Skeletal muscle satellite cell (primary cell): ENCODE measurements around the gene RANBP17.
"Not testable (repeated sequence)": the region's sequence is repeated elsewhere in the genome, so short reads cannot be mapped to it uniquely, and the experiment has no call there.

ENCODE experiments used
- H3K27me3 ChIP-seq: 2 replicates; pipeline ENCODE4 v1.7.0; 2013; ENCODE audit warnings: low read length; ENCODE audit not compliant: control insufficient read depth, insufficient read depth
- H3K36me3 ChIP-seq: 2 replicates; pipeline ENCODE4 v1.7.0; 2013; ENCODE audit warnings: mild to moderate bottlenecking, control low read depth, low read length; ENCODE audit not compliant: insufficient read depth
- H3K4me1 ChIP-seq: 2 replicates; pipeline ENCODE4 v1.7.0; 2013; ENCODE audit warnings: low read length; ENCODE audit not compliant: control insufficient read depth, insufficient read depth
- H3K4me2 ChIP-seq: 2 replicates; pipeline ENCODE4 v1.7.0; 2013; ENCODE audit warnings: mild to moderate bottlenecking, low read length
- H3K4me3 ChIP-seq: 2 replicates; pipeline ENCODE4 v1.7.0; 2013; ENCODE audit warnings: low read length
- H3K9ac ChIP-seq: 2 replicates; pipeline ENCODE4 v1.7.0; 2013; ENCODE audit warnings: mild to moderate bottlenecking, low read depth, low read length, moderate library complexity
- H3K9me3 ChIP-seq: replicated peaks from 2 replicates; pipeline ENCODE4 v1.7.0; 2013; ENCODE audit warnings: mild to moderate bottlenecking, control low read depth, low read length

RANBP17 gene

GRCh38 chr5:170870390-170870789 lies 8.6 kb downstream of the RANBP17 start:
- not testable (repeated sequence) for H3K4me2 ChIP-seq, H3K9ac ChIP-seq, H3K4me1 ChIP-seq, H3K4me3 ChIP-seq, H3K27me3 ChIP-seq, H3K36me3 ChIP-seq, H3K9me3 ChIP-seq

- no peak overlapping the region for H3K9ac ChIP-seq
- no peak overlapping the region for H3K4me2 ChIP-seq
- no peaks in the 10 kb centered on the region for H3K4me1 ChIP-seq
- H3K36me3 ChIP-seq, result no peaks in the 10 kb centered on the region
- H3K27me3 ChIP-seq, result no peaks in the 10 kb centered on the region
- H3K9me3 ChIP-seq, result no peaks in the 10 kb centered on the region
- no peak overlapping the region for H3K4me3 ChIP-seq
These were observed 12.2 kb downstream of the RANBP17 start for GRCh38 chr5:170874017-170874416.

DNA sequence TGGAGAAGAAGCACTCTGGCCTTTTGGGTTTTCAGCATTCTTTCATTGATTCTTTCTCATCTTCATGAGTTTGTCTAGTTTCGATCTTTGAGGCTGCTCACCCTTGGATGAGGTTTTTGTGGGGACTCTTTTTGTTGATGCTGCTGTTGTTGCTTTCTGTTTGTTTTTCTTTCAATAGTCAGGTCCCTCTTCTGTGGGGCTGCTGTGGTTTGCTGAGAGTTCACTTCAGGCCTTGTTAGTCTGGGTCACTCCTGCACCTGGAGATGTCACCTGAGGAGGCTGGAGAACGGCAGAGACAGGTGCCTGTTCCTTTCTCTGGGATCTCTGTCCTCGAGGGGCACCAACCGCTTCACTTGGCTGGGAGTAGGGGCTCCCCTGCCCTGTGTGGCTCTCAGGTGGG lies 14.0 kb downstream of the RANBP17 start:
- Histone ChIP-seq H3K9ac (no peak overlapping the region), H3K27me3 (no peaks in the 10 kb centered on the region), H3K4me3 (no peak overlapping the region), H3K36me3 (no peaks in the 10 kb centered on the region), H3K9me3 (no peaks in the 10 kb centered on the region), H3K4me1 (no peaks in the 10 kb centered on the region), H3K4me2 (no peak overlapping the region)

GRCh38 chr5:170880084-170880483 lies 18.3 kb downstream of the RANBP17 start:
- no peaks in the 10 kb centered on the region for H3K9me3 ChIP-seq
- H3K4me2 ChIP-seq, result no peak overlapping the region
- no peak overlapping the region for H3K4me3 ChIP-seq
- H3K36me3 ChIP-seq, result no peaks in the 10 kb centered on the region
- H3K4me1 ChIP-seq, result no peaks in the 10 kb centered on the region
- H3K27me3 ChIP-seq, result no peaks in the 10 kb centered on the region
- no peak overlapping the region for H3K9ac ChIP-seq

- Histone ChIP-seq H3K36me3 (no peaks in the 10 kb centered on the region), H3K4me3 (no peak overlapping the region), H3K9ac (no peak overlapping the region), H3K4me1 (no peaks in the 10 kb centered on the region), H3K9me3 (no peaks in the 10 kb centered on the region), H3K27me3 (no peaks in the 10 kb centered on the region), H3K4me2 (no peak overlapping the region)
These were observed 20.5 kb downstream of the RANBP17 start for GRCh38 chr5:170882345-170882744.

GRCh38 chr5:170885256-170885655 lies 23.4 kb downstream of the RANBP17 start:
- Histone ChIP-seq H3K4me1 (peaks cover 8% of the 10 kb centered on the region), H3K4me2 (no peak overlapping the region), H3K36me3 (no peaks in the 10 kb centered on the region), H3K27me3 (no peaks in the 10 kb centered on the region), H3K4me3 (no peak overlapping the region), H3K9me3 (no peaks in the 10 kb centered on the region), H3K9ac (no peak overlapping the region)

DNA sequence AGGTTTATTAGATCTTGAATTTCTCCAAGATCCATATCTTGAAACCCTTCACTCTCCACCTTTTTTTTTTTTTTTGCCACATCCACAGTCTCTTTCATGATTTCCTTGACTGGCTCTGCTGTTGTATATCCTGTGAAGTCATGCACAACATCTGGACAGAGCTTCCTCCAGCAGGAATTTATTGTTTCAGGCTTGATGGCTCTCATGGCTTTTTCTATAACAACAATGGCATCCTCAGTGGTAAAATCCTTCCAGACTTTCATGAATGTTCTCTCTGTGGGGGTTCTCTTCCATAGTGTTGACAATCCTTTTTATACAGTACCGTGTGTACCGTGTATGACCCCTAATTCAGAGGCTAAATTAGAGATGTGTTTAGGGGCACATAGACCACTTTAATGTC lies 24.0 kb downstream of the RANBP17 start:
- H3K4me2 ChIP-seq, result no peak overlapping the region
- no peaks in the 10 kb centered on the region for H3K9me3 ChIP-seq
- H3K9ac ChIP-seq, result no peak overlapping the region
- H3K27me3 ChIP-seq, result no peaks in the 10 kb centered on the region
- no peaks in the 10 kb centered on the region for H3K36me3 ChIP-seq
- H3K4me3 ChIP-seq, result no peak overlapping the region
- H3K4me1 ChIP-seq, result peaks cover 12% of the 10 kb centered on the region

DNA sequence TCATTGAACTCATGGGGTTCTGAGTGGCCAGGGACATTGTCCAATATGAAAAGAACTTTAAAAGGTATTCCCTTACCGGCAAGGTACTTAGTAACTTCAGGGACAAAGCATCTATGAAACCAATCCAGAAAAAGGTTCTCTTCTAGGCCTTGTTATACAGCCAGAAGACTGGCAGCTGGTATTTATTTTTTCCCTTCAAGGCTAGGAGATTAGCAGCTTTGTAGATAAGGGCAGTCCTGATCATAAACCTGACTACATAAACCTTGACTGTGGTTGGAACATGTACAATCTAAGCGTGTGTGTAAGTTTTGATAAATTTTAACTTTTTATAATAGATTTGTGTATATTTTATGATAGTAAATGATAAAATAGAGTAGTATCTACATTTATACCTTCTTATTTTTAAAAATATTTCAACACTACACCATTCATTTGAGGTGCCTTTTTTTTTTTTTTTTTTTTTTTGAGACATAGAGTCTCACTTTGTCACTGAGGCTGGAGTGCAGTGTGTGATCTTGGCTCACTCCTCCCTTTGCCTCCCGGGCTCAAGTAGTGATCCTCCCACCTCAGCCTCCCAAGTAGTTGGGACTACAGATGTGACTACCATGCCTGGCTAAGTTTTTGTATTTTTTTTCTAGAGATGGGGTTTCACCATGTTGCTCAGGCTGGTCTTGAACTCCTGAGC lies 24.5 kb downstream of the RANBP17 start:
- no peaks in the 10 kb centered on the region for H3K9me3 ChIP-seq
- H3K9ac ChIP-seq, result no peak overlapping the region

GRCh38 chr5:170892196-170892595 lies 30.4 kb downstream of the RANBP17 start:
- no peaks in the 10 kb centered on the region for H3K36me3 ChIP-seq
- peak overlapping the region; percentile 35 for H3K4me2 ChIP-seq
- H3K27me3 ChIP-seq, result no peaks in the 10 kb centered on the region
- H3K9ac ChIP-seq, result no peak overlapping the region
- H3K4me1 ChIP-seq, result peaks cover 18% of the 10 kb centered on the region
- H3K4me3 ChIP-seq, result no peak overlapping the region
- no peaks in the 10 kb centered on the region for H3K9me3 ChIP-seq

More for the DNA sequence above, 24.5 kb downstream of the RANBP17 start:
- H3K4me1 ChIP-seq, result peaks cover 13% of the 10 kb centered on the region
- no peaks in the 10 kb centered on the region for H3K27me3 ChIP-seq
- no peak overlapping the region for H3K4me3 ChIP-seq
- no peaks in the 10 kb centered on the region for H3K36me3 ChIP-seq
- no peak overlapping the region for H3K4me2 ChIP-seq

DNA sequence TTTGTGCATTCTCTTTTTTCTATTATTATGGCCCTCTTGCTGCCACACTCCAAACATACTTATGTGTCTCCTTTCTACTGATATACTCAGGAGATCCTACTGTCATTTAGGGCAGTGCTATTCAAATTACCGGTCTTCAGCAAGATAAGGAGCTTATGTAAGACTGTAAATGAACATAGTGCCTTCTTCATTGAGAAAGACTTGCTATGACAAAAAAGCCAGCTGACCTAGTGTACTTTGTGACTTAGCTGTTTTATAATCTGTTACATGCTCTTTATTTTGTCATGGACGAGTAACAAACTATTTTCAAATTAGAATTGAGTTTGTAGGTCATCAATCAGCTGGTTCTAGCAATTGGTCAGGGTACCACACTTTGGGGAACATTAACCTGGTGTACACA lies 32.8 kb downstream of the RANBP17 start:
- Histone ChIP-seq H3K9me3 (no peaks in the 10 kb centered on the region), H3K36me3 (no peaks in the 10 kb centered on the region), H3K4me1 (peaks cover 16% of the 10 kb centered on the region), H3K27me3 (no peaks in the 10 kb centered on the region), H3K9ac (no peak overlapping the region), H3K4me2 (no peak overlapping the region), H3K4me3 (no peak overlapping the region)

- no peak overlapping the region for H3K9ac ChIP-seq
- H3K4me1 ChIP-seq, result peaks cover 6% of the 10 kb centered on the region
- H3K27me3 ChIP-seq, result no peaks in the 10 kb centered on the region
These were observed 35.0 kb downstream of the RANBP17 start for GRCh38 chr5:170896779-170897178.

DNA sequence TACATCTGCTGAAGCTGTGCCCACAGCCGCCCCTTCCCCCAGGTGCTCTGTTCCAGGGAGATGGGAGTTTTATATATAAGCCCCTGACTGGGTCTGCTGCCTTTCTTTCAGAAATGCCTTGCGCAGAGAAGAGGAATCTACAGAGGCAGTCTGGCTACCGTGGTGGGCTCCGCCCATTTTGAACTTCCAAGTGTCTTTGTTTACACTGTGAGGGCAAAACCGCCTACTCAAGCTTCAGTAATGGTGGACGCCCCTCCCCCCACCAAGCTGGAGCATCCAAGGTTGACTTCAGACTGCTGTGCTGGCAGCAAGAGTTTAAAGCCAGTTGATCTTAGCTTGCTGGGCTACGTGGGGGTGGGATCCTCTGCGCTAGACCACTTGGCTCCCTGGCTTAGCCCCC lies 41.3 kb downstream of the RANBP17 start:
- no peak overlapping the region for H3K4me3 ChIP-seq

More at GRCh38 chr5:170896779-170897178, 35.0 kb downstream of the RANBP17 start:
- Histone ChIP-seq H3K36me3 (no peaks in the 10 kb centered on the region), H3K9me3 (no peaks in the 10 kb centered on the region), H3K4me3 (no peak overlapping the region), H3K4me2 (no peak overlapping the region)

More for the DNA sequence above, 41.3 kb downstream of the RANBP17 start:
- Histone ChIP-seq H3K4me2 (no peak overlapping the region), H3K27me3 (no peaks in the 10 kb centered on the region), H3K9me3 (no peaks in the 10 kb centered on the region), H3K9ac (no peak overlapping the region), H3K36me3 (no peaks in the 10 kb centered on the region), H3K4me1 (peaks cover 2% of the 10 kb centered on the region)
